Pancreas (tissue), 10 donors: Measurements from ENCODE around the gene XBP1. TPM values are rescaled to one million over a fixed set of nuclear protein-coding genes. Genes with fewer than 3 reads are reported as not detected.
"Not testable (repeated sequence)": the region's sequence is repeated elsewhere in the genome, so short reads cannot be mapped to it uniquely, and the experiment has no call there.

Experiments
- ATAC-seq, 4 donors: fragments of 200-7000 bp; cut with Tn5 transposase; one replicate each; pipeline versions ENCODE4 v1.8.0 to v1.9.1; 2020; ENCODE audit warnings: mild to moderate bottlenecking in 4 of 4, moderate library complexity in 4 of 4
- DNase-seq, 6 donors: peaks; one replicate each; pipeline ENCODE4 v3.0.0-alpha.2; 2020
- FAIRE-seq: peaks from 2 replicates; lab custom pipeline; 2012; peaks lifted over from hg19 to GRCh38; lab: Jason Lieb, UNC
- H3K27ac ChIP-seq, 4 donors: fragments of 200-600 bp; sonication (generic); 1 replicate in 3 of 4; 2 replicates in 1 of 4; pipeline versions ENCODE4 v1.5.0 to v1.8.0; 2020
- H3K27me3 ChIP-seq, 4 donors: fragments of 200-600 bp; one replicate each; pipeline ENCODE4 v1.8.0; 2021
- H3K36me3 ChIP-seq, 3 donors: fragments of 200-600 bp; sonication (generic) in 1 of 3; one replicate each; pipeline versions ENCODE4 v1.5.0 to v1.8.0; 2020 to 2021
- H3K4me1 ChIP-seq, 3 donors: fragments of 200-600 bp; one replicate each; pipeline ENCODE4 v1.8.0; 2021
- H3K4me3 ChIP-seq, 4 donors: fragments of 200-600 bp; sonication (generic) in 2 of 4; one replicate each; pipeline versions ENCODE4 v1.5.0 to v1.8.0; 2020 to 2021
- H3K9me3 ChIP-seq, 4 donors: fragments of 200-600 bp; one replicate each; pipeline ENCODE4 v1.8.0; 2021
- WGBS, 2 donors: extraction: QIAGEN DNeasy Blood & Tissue Kit; methylation state at CpG; one replicate each; pipeline ENCODE4 v1.1.7; 2013; 5-methylcytosine and 5-hydroxymethylcytosine counted together
- intact Hi-C, 3 donors: fragments of 100-400 bp; cut with DNase I; formaldehyde crosslinking; loops; one replicate each; pipeline versions ENCODE4 v1.11.1 to v1.14.2; 2022
- polyA plus RNA-seq, 2 donors: library from polyadenylated mRNA; stranded (reverse); fragments of 200-250 nt; gene quantifications; one replicate each; pipeline ENCODE4 v1.2.3, GENCODE V29; 2013
- total RNA-seq, 6 donors: library from RNA; stranded (reverse); fragmentation: NEBNext Ultra II Directional in 4 of 6; extraction: Animal tissue kit (Norgen Biotek cat#: 25700) in 4 of 6; gene quantifications; one replicate each; pipeline versions ENCODE4 v1.2.1 to v1.2.4, GENCODE V29; 2021 to 2023
- TF ChIP-seq, protein P1 (sequence below), 4 donors: fragments of 200-600 bp; sonication (generic) in 3 of 4; IDR thresholded peaks; one replicate each; pipeline versions ENCODE4 v1.5.0 to v1.8.0; 2021; ENCODE audit warnings: antibody characterized with exemption in 4 of 4
- donor health status: healthy with polysubstance abuse.
- donor health status: DM: no; HTN: no; CAD: no; lungs with moderate emphysema.
- donor health status: DM: no; HTN: no; CAD: no.
- donor health status: control.
- donor health status: control.
- donor health status: Bipolar disorder and iron deficiency.
- donor health status: DM: yes; HTN: yes; CAD: no.
- donor health status: DM: no; HTN: no; CAD: no.
- donor health status: DM: no; HTN: no; CAD: no.
- donor health status: DM: yes; HTN: yes; CAD: no.

Gene XBP1
- total and polyA plus RNA-seq, 8 donors, result 178 to 974 (median 685) TPM

DNA sequence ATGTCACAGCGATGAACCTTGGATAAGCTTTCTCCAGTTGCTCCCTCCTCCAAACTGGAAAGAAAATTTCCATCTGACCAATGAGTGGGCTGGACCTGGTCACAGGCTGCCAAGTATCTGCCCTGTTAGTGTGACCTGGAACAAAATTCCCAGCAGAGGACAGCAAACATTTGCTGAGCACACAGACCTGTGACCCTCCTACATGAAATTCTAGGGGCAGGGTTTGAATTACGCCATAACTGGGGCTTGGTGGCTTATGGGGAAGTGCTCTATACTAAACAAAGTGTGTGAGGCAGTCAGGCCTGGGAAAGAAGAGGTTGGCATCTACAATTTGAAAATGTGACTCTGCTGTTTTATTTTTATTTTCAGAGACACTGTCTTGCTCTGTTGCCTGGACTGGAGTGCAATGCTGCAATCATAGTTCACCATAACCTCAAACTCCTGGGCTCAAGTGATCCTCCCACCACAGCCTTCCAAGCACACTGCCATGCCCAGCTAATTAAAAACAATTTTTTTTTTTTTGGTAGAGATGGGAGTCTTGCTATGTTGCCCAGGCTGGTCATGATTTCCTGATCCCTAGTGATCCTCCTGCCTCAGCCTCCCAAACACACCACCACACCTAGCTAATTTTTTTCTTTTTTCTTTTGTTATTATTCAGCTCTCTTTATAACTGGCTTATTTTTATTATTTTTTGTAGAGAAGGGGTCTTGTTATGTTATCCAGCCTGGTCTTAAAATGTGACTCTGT, 13.6 kb upstream of the XBP1 start:
- peaks cover 32 to 87% (median 71%) of the 10 kb centered on the region in 3 donors for H3K4me1 ChIP-seq
- no peaks in the 10 kb centered on the region for H3K27me3 ChIP-seq
- TF ChIP-seq, protein P1, sequence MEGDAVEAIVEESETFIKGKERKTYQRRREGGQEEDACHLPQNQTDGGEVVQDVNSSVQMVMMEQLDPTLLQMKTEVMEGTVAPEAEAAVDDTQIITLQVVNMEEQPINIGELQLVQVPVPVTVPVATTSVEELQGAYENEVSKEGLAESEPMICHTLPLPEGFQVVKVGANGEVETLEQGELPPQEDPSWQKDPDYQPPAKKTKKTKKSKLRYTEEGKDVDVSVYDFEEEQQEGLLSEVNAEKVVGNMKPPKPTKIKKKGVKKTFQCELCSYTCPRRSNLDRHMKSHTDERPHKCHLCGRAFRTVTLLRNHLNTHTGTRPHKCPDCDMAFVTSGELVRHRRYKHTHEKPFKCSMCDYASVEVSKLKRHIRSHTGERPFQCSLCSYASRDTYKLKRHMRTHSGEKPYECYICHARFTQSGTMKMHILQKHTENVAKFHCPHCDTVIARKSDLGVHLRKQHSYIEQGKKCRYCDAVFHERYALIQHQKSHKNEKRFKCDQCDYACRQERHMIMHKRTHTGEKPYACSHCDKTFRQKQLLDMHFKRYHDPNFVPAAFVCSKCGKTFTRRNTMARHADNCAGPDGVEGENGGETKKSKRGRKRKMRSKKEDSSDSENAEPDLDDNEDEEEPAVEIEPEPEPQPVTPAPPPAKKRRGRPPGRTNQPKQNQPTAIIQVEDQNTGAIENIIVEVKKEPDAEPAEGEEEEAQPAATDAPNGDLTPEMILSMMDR (IDR thresholded peaks at IDR 0.05), result no peak
- H3K27ac ChIP-seq, result peak overlapping the region; percentile 38 to 89 (median 66)
- peak; percentile 71 to 80 (median 75) for ATAC-seq
- no peaks in the 10 kb centered on the region for H3K36me3 ChIP-seq
- intact Hi-C loops, result no loop called here
- 23 to 32% methylated on average over 2 of the region's 2 CpGs for WGBS, 2 donors
- no peak for FAIRE-seq
- no peak overlapping the region for H3K4me3 ChIP-seq
- peak in 5 of 6 donors; percentile 67 to 89 (median 84) for DNase-seq
- no peaks in the 10 kb centered on the region for H3K9me3 ChIP-seq

DNA sequence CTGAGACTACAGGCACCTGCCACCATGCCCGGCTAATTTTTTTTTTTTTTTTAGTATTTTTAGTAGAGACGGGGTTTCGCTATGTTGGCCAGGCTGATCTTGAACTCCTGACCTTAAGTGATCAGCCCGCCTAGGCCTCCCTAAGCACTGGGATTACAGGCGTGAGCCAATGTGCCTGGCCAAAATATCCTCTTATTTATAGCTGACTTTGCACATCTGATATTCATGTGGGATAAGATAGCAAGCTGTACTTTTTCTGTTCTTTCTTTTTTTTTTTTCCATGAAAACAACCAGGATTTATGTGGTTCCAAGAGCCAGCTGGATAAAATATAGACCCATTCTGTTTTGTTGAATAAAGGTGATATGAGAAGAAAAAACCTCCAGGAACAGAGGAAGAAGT, 12.1 kb upstream of the XBP1 start:
- DNase-seq, result no peak
- 30 to 34% methylated on average over 5 of the region's 5 CpGs for WGBS, 2 donors
- no peaks in the 10 kb centered on the region for H3K9me3 ChIP-seq
- TF ChIP-seq, protein P1 (IDR thresholded peaks at IDR 0.05), result no peak
- intact Hi-C loops, result no loop called here
- peak overlapping the region; percentile 7 to 89 (median 66) for H3K27ac ChIP-seq
- ATAC-seq, result peak in 3 of 4 donors; percentile 5 to 33 (median 25)
- no peaks in the 10 kb centered on the region for H3K27me3 ChIP-seq
- H3K4me1 ChIP-seq, result peaks cover 32 to 81% (median 64%) of the 10 kb centered on the region in 3 donors
- no peaks in the 10 kb centered on the region for H3K36me3 ChIP-seq
- H3K4me3 ChIP-seq, result no peak overlapping the region
- FAIRE-seq, result no peak

DNA sequence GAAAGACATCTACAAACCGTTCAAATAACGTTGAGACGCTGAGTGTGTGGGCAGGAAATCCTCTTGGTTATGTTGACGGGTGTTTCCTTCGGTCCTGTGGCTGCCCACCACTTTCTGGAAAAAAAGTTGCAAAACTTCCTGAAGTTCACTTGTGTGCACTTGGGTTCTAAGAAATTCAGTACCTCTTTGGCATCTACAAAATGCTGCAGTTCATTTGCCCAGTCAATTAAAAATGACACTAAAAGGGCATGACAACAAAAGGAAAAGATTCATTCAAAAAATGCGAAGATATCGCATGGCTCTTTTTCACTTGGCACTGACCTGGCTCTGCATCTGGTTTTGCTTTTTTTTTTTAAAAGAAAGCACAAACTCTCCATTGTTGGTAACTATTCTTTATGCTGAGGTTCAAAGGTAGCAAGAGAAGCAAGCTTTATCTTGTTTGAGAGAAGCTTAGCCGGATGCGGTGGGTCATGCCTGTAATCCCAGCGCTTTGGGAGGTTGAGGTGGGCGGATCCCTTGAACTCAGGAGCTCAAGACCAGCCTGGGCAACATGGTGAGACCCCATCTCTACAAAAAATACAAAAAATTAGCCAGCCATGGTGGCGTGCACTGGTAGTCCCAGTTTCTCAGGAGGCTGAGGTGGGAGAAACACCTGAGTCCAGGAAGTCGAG, 10.6 kb upstream of the XBP1 start:
- ATAC-seq, result no peak
- no peaks in the 10 kb centered on the region for H3K36me3 ChIP-seq
- no peak for DNase-seq
- no peaks in the 10 kb centered on the region for H3K27me3 ChIP-seq
- H3K27ac ChIP-seq, result peak overlapping the region in 3 of 4 donors; percentile 39 to 89 (median 87)
- intact Hi-C loops, result no loop called here
- H3K9me3 ChIP-seq, result no peaks in the 10 kb centered on the region
- peaks cover 29 to 71% (median 53%) of the 10 kb centered on the region in 3 donors for H3K4me1 ChIP-seq
- WGBS, 2 donors, result 68 to 70% methylated on average over 13 of the region's 13 CpGs
- no peak for FAIRE-seq
- TF ChIP-seq, protein P1 (IDR thresholded peaks at IDR 0.05), result no peak
- no peak overlapping the region for H3K4me3 ChIP-seq

DNA sequence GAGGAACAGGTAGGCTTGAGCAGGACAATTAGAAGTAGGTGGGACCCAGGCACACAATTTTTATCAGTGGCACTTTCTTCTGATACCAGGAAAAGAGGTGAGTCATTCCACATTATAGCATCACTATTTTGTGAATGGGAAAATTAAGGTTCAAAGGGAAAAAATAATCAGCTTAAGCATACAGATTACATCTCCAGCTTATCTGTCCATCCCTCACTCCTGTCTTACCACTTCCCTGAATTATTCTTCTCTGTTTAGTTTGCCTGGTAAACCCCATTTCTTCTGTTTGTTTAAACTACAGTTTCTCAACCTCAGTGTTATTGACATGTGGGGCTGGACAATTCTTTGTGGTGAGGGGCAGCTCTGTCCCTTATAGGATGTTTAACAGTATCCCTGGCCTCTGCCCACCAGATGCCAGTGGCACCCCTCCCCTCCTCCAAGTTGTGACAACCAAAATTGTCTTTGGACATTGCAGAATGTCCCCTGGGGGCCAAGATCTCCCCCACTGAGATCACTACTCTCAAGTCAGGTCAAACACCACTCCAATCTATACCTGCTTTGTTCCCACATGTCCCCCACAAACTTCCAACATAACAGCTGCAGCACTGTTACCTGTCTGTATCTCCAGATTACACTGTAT, 8.5 kb upstream of the XBP1 start:
- TF ChIP-seq, protein P1 (IDR thresholded peaks at IDR 0.05), result no peak
- peak in 2 of 4 donors; percentile 7 to 39 for ATAC-seq
- no peak for DNase-seq
- Histone ChIP-seq H3K36me3 (no peaks in the 10 kb centered on the region), H3K4me3 (no peak overlapping the region), H3K27ac (peak overlapping the region in 2 of 4 donors; percentile 48 to 89), H3K9me3 (no peaks in the 10 kb centered on the region), H3K4me1 (peaks cover 22 to 50% (median 37%) of the 10 kb centered on the region in 3 donors), H3K27me3 (no peaks in the 10 kb centered on the region)
- no peak for FAIRE-seq
- intact Hi-C loops, result no loop called here

DNA sequence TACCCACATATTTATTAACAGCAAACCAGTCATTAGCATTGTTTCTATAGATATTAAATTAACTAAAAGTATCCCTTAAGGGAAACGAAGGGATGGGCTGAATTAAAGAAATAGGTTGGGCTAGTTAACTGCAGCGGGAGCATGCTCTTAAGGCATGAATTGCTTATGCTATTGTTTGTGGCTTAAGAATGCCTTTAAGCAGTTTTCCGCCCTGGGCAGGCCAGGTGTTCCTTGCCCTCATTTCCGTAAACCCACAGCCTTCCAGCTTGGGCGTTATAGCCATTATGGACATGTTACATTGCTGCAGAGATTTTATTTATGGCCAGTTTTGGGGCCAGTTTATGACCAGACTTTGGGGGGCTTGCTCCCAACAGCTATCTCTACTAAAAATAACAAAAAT, 5.1 kb upstream of the XBP1 start:
- DNase-seq, H3K9me3 ChIP-seq, ATAC-seq, H3K36me3 ChIP-seq, H3K27me3 ChIP-seq, H3K27ac ChIP-seq, intact Hi-C loops, FAIRE-seq, H3K4me3 ChIP-seq: not testable (repeated sequence)
- WGBS, 2 donors, result 88 to 92% methylated on average over 5 of the region's 5 CpGs
- peaks cover 0 to 29% (median 9%) of the 10 kb centered on the region in 3 donors for H3K4me1 ChIP-seq
